GM13977 (cell line): Measurements from ENCODE around the gene SERPINE1.
"Not testable (repeated sequence)": the region's sequence is repeated elsewhere in the genome, so short reads cannot be mapped to it uniquely, and the experiment has no call there.

Experiments used
- DNase-seq: peaks from one replicate; pipeline ENCODE4 v3.0.0; 2012; ENCODE audit warnings: low spot score
- in situ Hi-C: fragments of 300-500 bp; cut with MboI; formaldehyde crosslinking; loops from one replicate; pipeline ENCODE4 v1.12.0; 2022; ENCODE audit warnings: low sequenced_read_pairs, low pct_unique_long_range_greater_than_20kb, mixed read lengths, inconsistent platforms; ENCODE audit not compliant: unreplicated experiment
- TF ChIP-seq, protein P1 (sequence below): IDR thresholded peaks from 2 replicates; pipeline ENCODE4 v1.5.1; 2012; ENCODE audit warnings: mild to moderate bottlenecking, control low read depth; ENCODE audit not compliant: insufficient read depth; ENCODE audit errors: extremely low read depth, missing control alignments

The SERPINE1 gene

DNA sequence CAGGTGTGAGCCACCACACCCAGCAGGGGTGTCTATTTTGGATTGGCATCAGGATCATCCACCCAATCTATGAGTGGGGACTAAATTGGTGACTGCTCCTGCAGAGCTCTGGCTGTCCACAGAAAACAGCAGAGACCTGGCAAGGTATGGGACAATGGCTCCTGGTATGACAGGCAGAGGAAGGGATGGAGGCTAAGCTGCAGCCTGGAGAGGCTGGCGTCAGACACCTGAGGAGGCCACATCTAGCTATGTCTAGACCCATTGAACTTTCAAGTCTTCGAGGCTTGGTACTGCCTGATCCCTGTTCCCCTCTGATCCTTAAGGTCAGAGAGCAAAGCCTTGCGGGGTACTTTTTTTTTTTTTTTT is 3.2 kb upstream of the SERPINE1 start:
- no peak for DNase-seq
- TF ChIP-seq, protein P1, sequence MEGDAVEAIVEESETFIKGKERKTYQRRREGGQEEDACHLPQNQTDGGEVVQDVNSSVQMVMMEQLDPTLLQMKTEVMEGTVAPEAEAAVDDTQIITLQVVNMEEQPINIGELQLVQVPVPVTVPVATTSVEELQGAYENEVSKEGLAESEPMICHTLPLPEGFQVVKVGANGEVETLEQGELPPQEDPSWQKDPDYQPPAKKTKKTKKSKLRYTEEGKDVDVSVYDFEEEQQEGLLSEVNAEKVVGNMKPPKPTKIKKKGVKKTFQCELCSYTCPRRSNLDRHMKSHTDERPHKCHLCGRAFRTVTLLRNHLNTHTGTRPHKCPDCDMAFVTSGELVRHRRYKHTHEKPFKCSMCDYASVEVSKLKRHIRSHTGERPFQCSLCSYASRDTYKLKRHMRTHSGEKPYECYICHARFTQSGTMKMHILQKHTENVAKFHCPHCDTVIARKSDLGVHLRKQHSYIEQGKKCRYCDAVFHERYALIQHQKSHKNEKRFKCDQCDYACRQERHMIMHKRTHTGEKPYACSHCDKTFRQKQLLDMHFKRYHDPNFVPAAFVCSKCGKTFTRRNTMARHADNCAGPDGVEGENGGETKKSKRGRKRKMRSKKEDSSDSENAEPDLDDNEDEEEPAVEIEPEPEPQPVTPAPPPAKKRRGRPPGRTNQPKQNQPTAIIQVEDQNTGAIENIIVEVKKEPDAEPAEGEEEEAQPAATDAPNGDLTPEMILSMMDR, result no peak
- in situ Hi-C loops, result no loop called here

DNA sequence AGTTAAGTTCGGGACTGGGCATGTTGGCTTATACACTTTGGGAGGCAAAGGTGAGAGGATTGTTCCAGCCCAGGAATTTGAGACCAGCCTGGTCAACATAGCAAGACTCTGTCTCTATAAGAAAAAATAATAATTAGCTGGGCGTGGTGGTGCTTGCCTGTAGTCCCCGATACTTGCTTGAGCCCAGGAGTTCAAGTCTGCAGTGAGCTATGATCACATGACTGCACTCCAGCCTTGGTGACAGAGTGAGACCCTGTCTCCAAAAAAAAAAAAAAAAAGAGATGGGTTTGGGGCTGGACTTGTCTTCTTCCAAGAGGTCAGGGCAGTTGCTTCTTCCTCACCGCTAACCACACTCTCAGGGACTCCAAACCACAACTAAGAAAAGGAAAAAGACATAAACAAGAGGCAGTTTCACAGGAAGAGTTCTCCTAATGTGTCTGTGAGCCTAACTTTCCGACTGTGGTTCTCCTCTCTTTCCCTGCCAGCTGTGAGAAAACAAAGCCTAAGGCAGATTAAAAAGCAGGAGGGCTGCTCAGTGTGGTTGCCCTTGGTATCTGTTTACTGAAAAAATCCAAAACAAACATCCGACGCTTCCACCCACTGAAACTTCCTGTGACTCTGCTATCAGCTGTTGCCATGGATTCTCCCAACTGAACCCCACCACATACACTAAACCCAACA is 2.4 kb upstream of the SERPINE1 start:
- TF ChIP-seq, protein P1, result no peak
- in situ Hi-C loops, result no loop called here
- no peak for DNase-seq

DNA sequence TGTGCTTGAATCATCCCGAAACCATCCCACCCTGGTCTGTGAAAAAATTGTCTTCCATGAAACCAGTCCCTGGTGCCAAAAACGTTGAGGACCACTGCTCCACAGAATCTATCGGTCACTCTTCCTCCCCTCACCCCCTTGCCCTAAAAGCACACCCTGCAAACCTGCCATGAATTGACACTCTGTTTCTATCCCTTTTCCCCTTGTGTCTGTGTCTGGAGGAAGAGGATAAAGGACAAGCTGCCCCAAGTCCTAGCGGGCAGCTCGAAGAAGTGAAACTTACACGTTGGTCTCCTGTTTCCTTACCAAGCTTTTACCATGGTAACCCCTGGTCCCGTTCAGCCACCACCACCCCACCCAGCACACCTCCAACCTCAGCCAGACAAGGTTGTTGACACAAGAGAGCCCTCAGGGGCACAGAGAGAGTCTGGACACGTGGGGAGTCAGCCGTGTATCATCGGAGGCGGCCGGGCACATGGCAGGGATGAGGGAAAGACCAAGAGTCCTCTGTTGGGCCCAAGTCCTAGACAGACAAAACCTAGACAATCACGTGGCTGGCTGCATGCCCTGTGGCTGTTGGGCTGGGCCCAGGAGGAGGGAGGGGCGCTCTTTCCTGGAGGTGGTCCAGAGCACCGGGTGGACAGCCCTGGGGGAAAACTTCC is 784 bp upstream of the SERPINE1 start:
- in situ Hi-C loops, result no loop called here
- DNase-seq, result no peak

DNA sequence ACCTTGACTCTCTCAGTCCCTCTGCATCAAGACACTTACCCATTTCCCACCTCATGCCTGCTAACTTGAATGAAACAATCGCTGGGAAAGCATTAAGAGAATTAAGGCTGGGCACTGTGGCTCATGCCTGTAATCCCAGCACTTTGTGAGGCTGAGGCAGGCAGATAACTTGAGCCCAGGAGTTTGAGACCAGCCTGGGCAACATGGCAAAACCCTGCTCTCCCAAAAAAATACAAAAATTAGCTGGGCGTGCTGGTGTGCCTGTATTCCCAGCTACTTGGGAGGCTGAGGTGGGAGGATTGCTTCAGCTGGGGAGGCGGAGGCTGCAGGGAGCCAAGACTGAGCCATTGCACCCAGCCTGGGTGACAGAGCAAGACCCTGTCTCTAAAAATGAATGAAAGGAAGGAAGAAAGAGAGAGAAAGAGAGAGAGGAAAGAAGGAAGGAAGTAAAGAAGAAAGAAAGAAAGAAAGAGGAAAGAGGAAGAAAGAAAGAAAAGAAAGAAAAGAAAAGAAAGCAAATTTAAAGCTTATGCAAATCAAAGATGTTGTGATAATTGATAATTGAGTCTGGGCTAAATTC is 646 bp downstream of the SERPINE1 start:
- TF ChIP-seq, protein P1, result no peak
- DNase-seq, result no peak
- in situ Hi-C loops, result no loop called here

More for the DNA sequence above, 784 bp upstream of the SERPINE1 start:
- TF ChIP-seq, protein P1, result no peak

DNA sequence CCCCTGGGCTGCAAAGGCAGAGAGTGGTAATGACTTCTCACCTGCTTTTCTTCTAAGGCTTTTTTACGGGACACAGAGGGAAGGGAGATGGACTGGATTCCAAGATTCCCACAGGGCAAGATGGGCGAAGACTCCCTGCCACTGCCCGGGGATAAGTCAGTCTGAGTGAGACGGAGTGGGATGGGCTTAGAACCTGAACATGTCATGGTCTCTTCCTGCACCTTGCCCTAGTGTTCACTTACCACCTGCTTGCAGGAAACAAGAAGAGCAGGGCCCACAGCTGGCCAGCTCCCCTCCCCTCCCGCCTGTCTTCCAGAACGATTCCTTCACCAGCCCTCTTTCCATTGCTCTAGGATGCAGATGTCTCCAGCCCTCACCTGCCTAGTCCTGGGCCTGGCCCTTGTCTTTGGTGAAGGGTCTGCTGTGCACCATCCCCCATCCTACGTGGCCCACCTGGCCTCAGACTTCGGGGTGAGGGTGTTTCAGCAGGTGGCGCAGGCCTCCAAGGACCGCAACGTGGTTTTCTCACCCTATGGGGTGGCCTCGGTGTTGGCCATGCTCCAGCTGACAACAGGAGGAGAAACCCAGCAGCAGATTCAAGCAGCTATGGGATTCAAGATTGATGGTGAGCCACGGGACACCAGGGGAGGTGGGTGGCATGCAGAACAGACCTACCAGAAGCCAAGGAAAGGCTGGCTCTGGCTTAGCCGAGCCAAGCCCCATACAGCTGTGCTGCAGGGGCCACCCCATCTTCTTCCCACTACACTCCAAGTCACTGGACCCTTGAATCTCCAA is 1.3 kb downstream of the SERPINE1 start:
- in situ Hi-C loops, result no loop called here

DNA sequence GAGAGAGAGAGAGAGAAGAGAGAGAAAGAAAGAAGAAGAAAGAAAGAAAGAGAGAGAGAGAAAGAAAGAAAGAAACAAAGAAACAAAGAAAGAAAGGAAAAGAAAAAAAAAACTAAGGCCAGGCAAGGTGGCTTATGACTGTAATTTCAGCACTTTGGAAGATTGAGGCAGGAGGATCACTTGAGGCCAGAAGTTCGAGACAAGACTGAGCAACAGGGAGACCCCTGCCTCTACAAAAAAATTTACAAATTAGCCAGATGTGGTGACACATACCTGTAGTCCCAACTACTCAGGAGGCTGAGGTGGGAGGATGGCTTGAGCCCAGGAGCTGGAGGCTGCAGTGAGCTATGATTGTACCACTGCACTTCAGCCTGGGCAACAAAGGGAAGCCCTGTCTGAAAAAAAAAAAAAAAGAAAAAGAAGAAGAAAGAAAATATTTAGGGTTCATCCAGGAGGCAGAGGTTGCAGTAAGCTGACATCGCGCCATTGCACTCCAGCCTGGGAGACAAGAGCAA is 2.8 kb downstream of the SERPINE1 start:
- in situ Hi-C loops, result no loop called here
- no peak for DNase-seq
- TF ChIP-seq, protein P1, result no peak

More for the DNA sequence above, 1.3 kb downstream of the SERPINE1 start:
- DNase-seq, result no peak
- TF ChIP-seq, protein P1, result no peak

DNA sequence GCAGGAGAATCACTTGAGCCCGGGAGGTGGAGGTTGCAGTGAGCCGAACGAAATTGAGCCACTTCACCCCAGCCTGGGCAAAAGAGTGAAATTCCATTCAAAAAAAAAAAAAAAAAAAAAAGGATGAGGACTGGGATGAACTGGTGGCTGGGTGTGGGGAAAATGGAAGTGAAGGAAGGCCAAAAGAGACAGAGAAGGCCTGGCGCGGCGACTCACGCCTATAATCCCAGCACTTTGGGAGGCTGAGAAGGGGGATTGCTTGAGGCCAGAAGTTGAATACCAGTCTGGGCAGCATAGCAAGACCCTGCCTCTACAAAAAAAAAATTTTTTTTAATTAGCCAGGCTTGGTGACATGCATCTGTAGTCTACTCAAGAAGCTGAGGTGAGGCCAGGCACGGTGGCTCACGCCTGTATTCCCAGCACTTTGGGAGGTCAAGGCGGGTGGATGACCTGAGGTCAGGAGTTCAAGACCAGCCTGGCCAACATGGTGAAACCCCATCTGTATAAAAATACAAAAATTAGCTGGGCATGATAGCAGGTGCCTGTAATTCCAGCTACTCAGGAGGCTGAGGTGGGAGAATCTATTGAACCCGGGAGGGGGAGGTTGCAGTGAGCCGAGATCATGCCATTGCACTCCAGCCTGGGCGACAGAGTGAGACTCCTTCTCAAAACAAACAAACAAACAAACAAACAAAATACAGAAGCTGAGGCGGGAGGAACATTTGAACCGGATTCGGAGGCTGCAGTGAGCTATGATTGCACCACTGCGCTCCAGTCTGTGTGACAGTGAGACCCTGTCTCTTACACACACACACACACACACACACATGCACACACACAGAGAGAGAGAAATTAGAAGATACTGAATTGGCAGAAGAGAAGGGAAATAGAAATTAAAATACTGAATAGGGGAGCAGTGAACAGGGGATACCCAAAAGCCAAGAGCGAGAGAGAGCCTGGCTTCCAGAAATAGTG is 6.0 kb downstream of the SERPINE1 start:
- DNase-seq, in situ Hi-C loops: not testable (repeated sequence)
